Thoracic aorta (tissue), 2 donors: ENCODE measurements around the gene RPTOR. TPM values are rescaled to one million over a fixed set of nuclear protein-coding genes. Genes with fewer than 3 reads are reported as not detected.

Experiments
- ATAC-seq: fragments of 150-250 bp; one replicate; pipeline ENCODE4 v1.8.0; 2017; ENCODE audit warnings: low read depth; ENCODE audit not compliant: insufficient number of reproducible peaks, low FRiP score
- DNase-seq: peaks from one replicate; pipeline ENCODE4 v3.0.0-alpha.2; 2020; ENCODE audit warnings: low spot score
- H3K27ac ChIP-seq, 2 donors: fragments of 200-600 bp; sonication (generic); 1 replicate in 1 of 2; 2 replicates in 1 of 2; pipeline ENCODE4 v1.5.1; 2016; ENCODE audit warnings: mild to moderate bottlenecking in 2 of 2, moderate library complexity in 2 of 2
- H3K27me3 ChIP-seq: fragments of 200-600 bp; sonication (generic); replicated peaks from 2 replicates; pipeline ENCODE4 v1.6.0; 2016; ENCODE audit warnings: mild to moderate bottlenecking; ENCODE audit not compliant: insufficient read depth
- H3K36me3 ChIP-seq: fragments of 200-600 bp; sonication (generic); one replicate; pipeline ENCODE4 v1.5.1; 2016
- H3K4me1 ChIP-seq, 2 donors: fragments of 200-600 bp; sonication (generic); 1 replicate in 1 of 2; 2 replicates in 1 of 2; pipeline versions ENCODE4 v1.5.1 to v1.6.0; 2016; ENCODE audit warnings: low read depth in 2 of 2, mild to moderate bottlenecking in 1 of 2; ENCODE audit not compliant: control insufficient read depth in 1 of 2
- H3K4me3 ChIP-seq: fragments of 200-600 bp; sonication (generic); 2 replicates; pipeline ENCODE4 v1.5.1; 2016; ENCODE audit warnings: mild to moderate bottlenecking
- H3K9me3 ChIP-seq: fragments of 200-600 bp; sonication (generic); 2 replicates; pipeline ENCODE4 v1.5.1; 2016
- CTCF ChIP-seq: fragments of 200-600 bp; sonication (generic); IDR thresholded peaks from one replicate; pipeline ENCODE4 v1.5.1; 2019; ENCODE audit warnings: antibody characterized with exemption
- total RNA-seq, 2 donors: library from RNA; depleted of rRNA; stranded (reverse); fragments of >200 nt; gene quantifications; one replicate each; pipeline versions ENCODE4 v1.1.0 to v1.2.3, GENCODE V29; 2016

The RPTOR gene
- total RNA-seq, 2 donors from 2014 or later, result 42.0 to 47.4 TPM

GRCh38 chr17:80816241-80817103 lies 271.8 kb downstream of the RPTOR start:
- ATAC-seq, result no peak

GRCh38 chr17:80817321-80817845 lies 272.7 kb downstream of the RPTOR start:
- no peak overlapping the region for H3K4me3 ChIP-seq
- DNase-seq, result no peak
- no peak for ATAC-seq
- no peak for TF ChIP-seq CTCF
- H3K4me1 ChIP-seq, result no peaks in the 10 kb centered on the region
- H3K36me3 ChIP-seq, result no peaks in the 10 kb centered on the region
- H3K9me3 ChIP-seq, result no peaks in the 10 kb centered on the region
- H3K27ac ChIP-seq, result no peak overlapping the region
- H3K27me3 ChIP-seq, result no peaks in the 10 kb centered on the region

More at GRCh38 chr17:80816241-80817103, 271.8 kb downstream of the RPTOR start:
- H3K36me3 ChIP-seq, result no peaks in the 10 kb centered on the region
- H3K9me3 ChIP-seq, result no peaks in the 10 kb centered on the region
- no peak overlapping the region for H3K4me3 ChIP-seq
- TF ChIP-seq CTCF, result no peak
- H3K27ac ChIP-seq, result no peak overlapping the region
- no peaks in the 10 kb centered on the region for H3K27me3 ChIP-seq
- DNase-seq, result no peak
- no peaks in the 10 kb centered on the region for H3K4me1 ChIP-seq

GRCh38 chr17:80817861-80818260 lies 273.2 kb downstream of the RPTOR start:
- Histone ChIP-seq H3K27me3 (no peaks in the 10 kb centered on the region), H3K27ac (no peak overlapping the region), H3K4me3 (no peak overlapping the region), H3K4me1 (no peaks in the 10 kb centered on the region), H3K36me3 (no peaks in the 10 kb centered on the region), H3K9me3 (no peaks in the 10 kb centered on the region)
- DNase-seq, result no peak
- ATAC-seq, result no peak
- TF ChIP-seq CTCF, result no peak

GRCh38 chr17:80818871-80819270 lies 274.2 kb downstream of the RPTOR start:
- Histone ChIP-seq H3K9me3 (no peaks in the 10 kb centered on the region), H3K4me3 (no peak overlapping the region), H3K27me3 (no peaks in the 10 kb centered on the region), H3K4me1 (no peaks in the 10 kb centered on the region), H3K36me3 (no peaks in the 10 kb centered on the region), H3K27ac (no peak overlapping the region)
- no peak for TF ChIP-seq CTCF
- no peak for ATAC-seq
- DNase-seq, result no peak

- H3K9me3 ChIP-seq, result no peaks in the 10 kb centered on the region
- ATAC-seq (no peak), DNase-seq (no peak)
Measured at GRCh38 chr17:80819422-80820164, 275.0 kb downstream of the RPTOR start.

More at GRCh38 chr17:80819422-80820164, 275.0 kb downstream of the RPTOR start:
- Histone ChIP-seq H3K27me3 (no peaks in the 10 kb centered on the region), H3K27ac (no peak overlapping the region), H3K4me3 (no peak overlapping the region), H3K36me3 (no peaks in the 10 kb centered on the region), H3K4me1 (no peaks in the 10 kb centered on the region)
- TF ChIP-seq CTCF, result no peak
